ENCODE measurements around the gene AGPAT3.

Gene AGPAT3

GRCh38 chr21:43907751-43908150, 42.7 kb downstream of the AGPAT3 start:
- DNase-seq (ENCODE audit: low read depth): no peak

- DNase-seq (ENCODE audit: low read depth): no peak
Observed at GRCh38 chr21:43908167-43908566, 43.1 kb downstream of the AGPAT3 start.

GRCh38 chr21:43909741-43910400, 44.8 kb downstream of the AGPAT3 start:
- no peak for DNase-seq (ENCODE audit: low read depth)

- DNase-seq (ENCODE audit: low read depth): no peak
Observed at GRCh38 chr21:43910460-43910859, 45.4 kb downstream of the AGPAT3 start.

GRCh38 chr21:43911015-43911934, 46.3 kb downstream of the AGPAT3 start:
- DNase-seq (ENCODE audit: low read depth): no peak

DNA sequence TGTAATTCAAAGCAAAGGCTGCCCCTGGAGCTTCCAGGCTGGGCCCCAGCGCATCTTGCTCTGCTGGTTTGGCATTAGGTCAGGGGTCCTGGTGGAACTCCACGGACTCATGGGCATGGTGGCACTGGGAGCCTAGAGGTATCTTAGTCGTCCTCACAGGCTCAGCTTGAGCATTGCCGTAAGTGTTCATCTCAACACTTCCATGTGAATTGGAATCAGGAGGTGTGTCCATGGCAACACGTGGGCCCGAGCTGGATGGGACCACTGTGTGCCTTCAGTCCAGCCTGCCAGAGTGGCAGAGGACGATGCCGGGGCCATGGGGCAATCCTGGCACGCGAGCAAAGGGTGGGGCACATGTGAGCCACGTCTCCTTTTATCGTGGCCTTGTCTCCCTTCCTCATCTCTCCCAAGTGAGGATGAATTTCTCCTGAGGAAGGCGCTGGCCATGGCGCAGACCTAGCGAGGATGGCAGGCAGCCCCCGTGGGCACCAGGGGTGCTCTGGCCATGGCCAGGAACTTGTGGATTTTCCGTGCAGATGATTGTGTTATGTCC, 47.0 kb downstream of the AGPAT3 start:
- DNase-seq (ENCODE audit: low read depth): no peak

- no peak for DNase-seq (ENCODE audit: low read depth)
Observed at GRCh38 chr21:43912500-43912899, 47.5 kb downstream of the AGPAT3 start.

DNA sequence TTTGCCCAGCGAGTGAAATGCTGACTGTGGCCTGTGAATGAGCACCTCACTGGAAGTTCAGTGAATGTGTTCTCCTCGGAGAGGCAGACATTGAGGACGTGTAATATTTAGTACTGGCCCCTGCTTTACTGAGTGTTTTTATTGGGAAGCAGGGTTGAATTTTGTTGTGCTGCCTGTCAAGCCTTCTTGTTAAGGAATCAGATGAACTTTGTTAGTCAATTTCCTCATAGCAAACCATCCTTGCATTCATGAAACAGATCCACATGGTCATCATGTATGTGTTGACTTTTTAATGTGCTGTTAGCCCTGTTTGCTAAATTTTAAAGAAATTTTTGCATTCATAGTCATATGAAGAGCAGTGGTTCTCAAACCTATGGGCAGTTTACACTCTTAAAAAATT, 47.9 kb downstream of the AGPAT3 start:
- DNase-seq (ENCODE audit: low read depth): no peak

DNA sequence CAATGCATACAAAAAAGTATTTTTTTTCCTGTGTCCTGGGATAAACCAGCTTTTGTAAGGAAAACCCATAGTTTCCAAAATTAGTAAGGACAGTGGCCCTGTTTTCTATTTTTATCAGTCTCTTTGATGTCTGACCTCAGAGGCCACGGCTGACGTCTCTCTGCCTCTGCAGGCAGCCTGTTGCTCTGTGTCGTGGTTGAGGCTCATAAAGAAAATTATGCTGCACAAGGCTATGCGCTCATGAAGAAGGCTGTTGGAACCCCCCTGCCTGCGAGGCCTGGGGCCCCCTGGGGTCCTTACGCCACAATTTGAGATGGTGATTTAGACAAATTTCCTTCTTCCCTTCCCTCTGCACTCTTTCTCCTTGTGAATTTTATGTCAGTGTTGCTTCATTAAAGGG, 48.9 kb downstream of the AGPAT3 start:
- no peak for DNase-seq (ENCODE audit: low read depth)

DNA sequence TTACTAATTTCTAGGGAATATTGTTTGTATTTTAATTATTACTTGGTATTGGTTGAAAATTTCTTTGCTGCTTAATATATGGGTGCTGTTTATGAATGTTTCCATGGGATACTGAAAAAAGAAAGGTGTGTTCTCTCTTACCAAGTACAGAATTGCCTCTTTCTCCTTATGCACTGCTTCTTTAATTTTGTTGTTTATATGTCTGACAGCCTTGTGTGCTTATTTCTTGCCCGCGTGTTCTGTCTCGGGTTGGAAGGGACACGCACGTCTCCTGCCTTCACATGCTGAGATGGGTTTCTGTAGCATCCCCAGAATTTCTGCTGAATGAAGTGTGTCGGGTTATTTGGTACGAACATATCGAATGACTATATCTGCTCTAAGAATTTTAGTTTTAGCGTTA, 51.1 kb downstream of the AGPAT3 start:
- no peak for DNase-seq (ENCODE audit: low read depth)

- DNase-seq (ENCODE audit: low read depth): peak; percentile 16
Observed at GRCh38 chr21:43916691-43917514, 51.9 kb downstream of the AGPAT3 start.

GRCh38 chr21:43917515-43918384, 52.7 kb downstream of the AGPAT3 start:
- DNase-seq (ENCODE audit: low read depth): no peak

- no peak for DNase-seq (ENCODE audit: low read depth)
Observed at GRCh38 chr21:43918385-43918947, 53.4 kb downstream of the AGPAT3 start.

DNA sequence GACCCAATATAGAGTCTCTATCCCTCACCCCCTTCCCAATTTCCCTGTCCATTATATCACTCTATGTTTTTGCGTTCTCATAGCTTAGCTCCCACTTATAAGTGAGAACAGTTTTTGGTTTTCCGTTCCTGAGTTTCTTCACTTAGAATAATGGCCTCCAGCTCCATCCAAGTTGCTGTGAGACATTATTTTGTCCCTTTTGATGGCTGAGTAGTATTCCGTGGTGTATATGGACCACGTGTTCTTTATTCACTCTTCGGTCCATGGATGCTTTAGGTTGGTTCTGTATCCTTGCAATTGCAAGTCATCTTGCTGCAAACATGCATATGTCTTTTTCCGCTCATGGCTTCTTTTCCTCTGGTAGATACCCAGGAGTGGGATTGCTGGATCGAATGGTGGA, 54.3 kb downstream of the AGPAT3 start:
- DNase-seq (ENCODE audit: low read depth): no peak

DNA sequence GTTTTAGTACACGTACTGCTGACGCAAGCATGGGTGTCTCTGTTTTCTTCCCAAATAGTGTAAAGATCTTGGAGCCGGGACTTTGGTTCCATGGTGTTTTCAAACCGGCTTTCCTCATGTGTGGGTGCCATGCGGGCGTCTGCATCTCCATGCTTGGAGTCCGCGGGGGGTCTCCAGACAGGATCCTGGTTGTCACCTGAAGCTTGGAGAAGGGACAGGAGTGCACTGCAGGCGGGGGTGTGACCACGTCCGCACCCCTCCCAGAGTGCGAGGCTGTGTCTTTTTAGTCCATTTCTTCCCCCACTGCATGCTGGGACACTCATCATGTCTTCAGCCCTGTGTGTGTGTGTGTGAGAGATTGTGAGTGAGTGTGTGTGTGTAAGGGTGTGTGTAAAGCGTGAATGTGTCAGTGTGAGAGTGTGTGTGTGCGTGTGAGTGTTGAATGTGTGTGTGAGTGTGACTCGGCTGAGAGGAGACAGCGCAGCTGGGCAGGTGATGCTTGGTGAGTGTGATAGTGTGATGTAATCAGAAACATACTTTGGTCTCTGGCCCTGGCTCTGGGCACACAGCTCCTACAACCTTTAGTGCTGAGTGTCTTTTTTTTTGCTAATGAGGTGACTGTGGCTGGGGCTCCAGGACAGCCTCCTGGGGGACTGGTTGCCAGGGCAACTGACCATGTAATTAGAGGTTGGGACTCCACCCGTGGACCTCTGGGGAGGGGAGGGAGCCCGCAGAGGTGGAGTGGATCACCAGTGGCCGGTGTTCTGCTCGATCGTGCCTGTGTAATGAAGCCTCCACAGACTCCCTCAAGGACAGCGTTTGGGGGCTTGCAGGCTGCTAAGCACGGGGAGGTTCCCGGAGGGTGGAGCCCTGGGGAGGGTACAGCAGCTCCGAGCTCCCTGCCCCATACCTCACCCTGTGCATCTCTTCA, 55.1 kb downstream of the AGPAT3 start:
- no peak for DNase-seq (ENCODE audit: low read depth)

GRCh38 chr21:43921571-43921978, 56.6 kb downstream of the AGPAT3 start:
- DNase-seq (ENCODE audit: low read depth): no peak

DNA sequence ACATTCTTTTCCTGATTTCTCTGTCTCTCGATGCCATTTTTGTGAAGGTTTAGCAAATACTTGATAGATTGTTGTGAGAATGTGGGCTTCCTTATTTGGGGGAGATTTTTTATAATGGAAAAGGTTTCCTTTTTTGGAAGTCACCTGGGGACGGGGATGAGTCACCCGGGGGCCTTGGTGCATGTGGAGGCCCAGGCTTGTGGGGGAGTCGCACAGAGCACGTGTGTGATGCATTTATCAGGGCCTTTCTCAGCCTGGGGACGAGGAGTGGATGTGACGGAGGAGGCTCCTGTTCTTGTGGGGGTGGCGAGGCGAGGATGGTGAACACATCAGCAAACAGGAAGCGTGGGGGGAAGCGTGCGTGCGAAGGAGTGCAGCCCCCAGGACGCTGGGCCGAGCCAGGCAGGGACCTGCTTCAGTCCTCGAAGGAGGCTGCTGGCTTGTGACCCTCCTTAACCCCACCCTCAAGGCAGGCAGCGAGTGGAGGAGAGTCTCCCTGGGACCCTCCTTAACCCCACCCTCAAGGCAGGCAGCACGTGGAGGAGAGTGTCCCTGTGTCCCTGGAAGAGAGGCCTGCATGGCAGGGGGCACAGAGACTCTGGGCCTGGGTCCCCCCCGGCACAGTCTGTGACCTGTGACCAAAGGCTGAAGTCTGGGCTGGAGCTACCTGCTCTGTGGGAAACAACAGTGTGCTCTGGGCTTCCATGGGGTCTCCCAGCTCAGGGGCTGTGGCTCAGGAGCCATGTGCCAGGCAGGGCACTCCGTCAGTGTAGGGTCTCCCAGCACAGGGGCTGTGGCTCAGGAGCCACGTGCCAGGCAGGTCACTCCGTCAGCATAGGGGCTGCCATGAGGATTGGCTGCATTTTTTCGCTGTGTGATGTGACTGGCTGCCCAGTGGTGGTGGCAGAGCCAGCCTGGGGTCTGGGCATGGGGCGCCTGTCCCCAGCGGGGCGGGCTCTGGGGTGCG, 57.2 kb downstream of the AGPAT3 start:
- DNase-seq (ENCODE audit: low read depth): no peak

DNA sequence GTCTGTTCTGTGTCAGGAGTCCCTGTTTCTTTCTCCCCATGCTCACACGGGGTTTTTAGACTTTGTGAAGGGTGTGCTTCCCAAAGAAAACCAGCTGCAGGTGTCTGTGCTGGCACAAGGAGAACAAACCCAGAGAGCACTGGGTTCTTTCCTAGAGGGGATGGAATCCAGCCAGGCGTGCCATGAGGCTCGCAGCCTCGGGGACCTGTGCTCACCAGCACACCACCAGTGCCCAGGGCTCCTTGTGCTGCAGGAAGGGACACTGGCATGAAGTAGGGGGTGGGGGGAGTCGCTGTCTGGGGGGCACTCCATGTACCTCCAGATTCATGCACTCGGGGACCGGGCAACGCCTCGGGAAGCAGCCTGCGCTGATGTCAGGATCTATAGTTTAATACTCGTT, 57.9 kb downstream of the AGPAT3 start:
- no peak for DNase-seq (ENCODE audit: low read depth)

GRCh38 chr21:43923391-43923790, 58.4 kb downstream of the AGPAT3 start:
- DNase-seq (ENCODE audit: low read depth): peak; percentile 19

All from stromal cell of bone marrow (primary cell).